Measurements from ENCODE around the gene FADS1. TPM values are rescaled to one million over a fixed set of nuclear protein-coding genes. Genes with fewer than 3 reads are reported as not detected.

Gene FADS1
- total and polyA plus RNA-seq, 8 donors = 1.8 to 56.5 (median 11.7) TPM; not detected in 1

DNA sequence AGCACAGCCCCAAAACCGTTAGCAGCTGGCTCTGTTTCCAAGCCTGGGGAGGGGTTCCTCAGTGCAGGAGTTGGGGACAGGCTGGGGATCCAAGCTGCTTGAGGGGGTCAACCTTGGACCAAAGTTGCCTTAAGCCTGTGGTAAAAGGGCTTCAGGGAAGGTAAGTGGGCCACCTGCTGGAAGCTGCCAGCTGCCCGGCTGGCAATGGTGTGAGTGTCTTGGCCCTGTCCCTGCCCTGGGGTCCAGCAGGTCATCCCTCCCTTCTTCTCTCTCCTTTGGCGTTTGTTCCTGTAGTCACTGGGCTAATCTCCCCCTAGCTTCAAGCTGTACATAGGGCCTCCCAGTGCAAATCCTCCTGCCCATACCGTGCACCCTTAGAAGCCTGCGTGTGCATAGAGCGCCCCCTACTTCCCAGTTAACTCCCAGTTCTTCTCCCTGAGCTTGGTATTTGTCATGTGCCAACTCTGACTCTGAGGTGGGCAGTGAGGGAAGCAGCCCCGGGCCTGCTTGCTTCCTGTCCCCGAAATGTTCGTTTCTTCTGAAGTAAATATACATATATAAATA is 28.8 kb downstream of the FADS1 start:
- DNase-seq = peak; percentile 72 to 91
- WGBS, 5 donors = 25 to 38% (median 31%) methylated on average over 8 to 9 of the region's 9 CpGs
- peak overlapping the region in 3 of 5 donors; percentile 18 to 25 (median 25) for H3K27ac ChIP-seq
- H3K36me3 ChIP-seq = peaks cover 64 to 75% (median 75%) of the 10 kb centered on the region in 4 donors
- no peak for TF ChIP-seq POLR2A (IDR thresholded peaks at IDR 0.05)
- no peak for TF ChIP-seq EP300 (IDR thresholded peaks at IDR 0.05)
- TF ChIP-seq, protein P1, sequence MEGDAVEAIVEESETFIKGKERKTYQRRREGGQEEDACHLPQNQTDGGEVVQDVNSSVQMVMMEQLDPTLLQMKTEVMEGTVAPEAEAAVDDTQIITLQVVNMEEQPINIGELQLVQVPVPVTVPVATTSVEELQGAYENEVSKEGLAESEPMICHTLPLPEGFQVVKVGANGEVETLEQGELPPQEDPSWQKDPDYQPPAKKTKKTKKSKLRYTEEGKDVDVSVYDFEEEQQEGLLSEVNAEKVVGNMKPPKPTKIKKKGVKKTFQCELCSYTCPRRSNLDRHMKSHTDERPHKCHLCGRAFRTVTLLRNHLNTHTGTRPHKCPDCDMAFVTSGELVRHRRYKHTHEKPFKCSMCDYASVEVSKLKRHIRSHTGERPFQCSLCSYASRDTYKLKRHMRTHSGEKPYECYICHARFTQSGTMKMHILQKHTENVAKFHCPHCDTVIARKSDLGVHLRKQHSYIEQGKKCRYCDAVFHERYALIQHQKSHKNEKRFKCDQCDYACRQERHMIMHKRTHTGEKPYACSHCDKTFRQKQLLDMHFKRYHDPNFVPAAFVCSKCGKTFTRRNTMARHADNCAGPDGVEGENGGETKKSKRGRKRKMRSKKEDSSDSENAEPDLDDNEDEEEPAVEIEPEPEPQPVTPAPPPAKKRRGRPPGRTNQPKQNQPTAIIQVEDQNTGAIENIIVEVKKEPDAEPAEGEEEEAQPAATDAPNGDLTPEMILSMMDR (IDR thresholded peaks at IDR 0.05) = peak in 5 of 7 experiments; percentile 36 to 90 (median 50)
- peak in 2 of 3 donors; percentile 22 to 65 for TF ChIP-seq POLR2AphosphoS5 (IDR thresholded peaks at IDR 0.05)
- H3K4me3 ChIP-seq = no peak overlapping the region
- intact Hi-C loops (cut with DNase I; ENCODE audit: low total_unique reads) = no loop called here
- peaks cover 11 to 48% (median 33%) of the 10 kb centered on the region in 4 donors for H3K4me1 ChIP-seq
- no peaks in the 10 kb centered on the region for H3K27me3 ChIP-seq
- no peaks in the 10 kb centered on the region for H3K9me3 ChIP-seq

GRCh38 chr11:61785837-61786402 is 30.9 kb downstream of the FADS1 start:
- peaks cover 3 to 35% (median 21%) of the 10 kb centered on the region in 4 donors for H3K4me1 ChIP-seq
- peak in 1 of 2 donors; percentile 8 for DNase-seq
- H3K36me3 ChIP-seq = peaks cover 66 to 96% (median 96%) of the 10 kb centered on the region in 4 donors
- no peaks in the 10 kb centered on the region for H3K9me3 ChIP-seq
- intact Hi-C loops (cut with DNase I; ENCODE audit: low total_unique reads) = no loop called here
- TF ChIP-seq EP300 (IDR thresholded peaks at IDR 0.05) (no peak), POLR2A (IDR thresholded peaks at IDR 0.05) (no peak), POLR2AphosphoS5 (IDR thresholded peaks at IDR 0.05) (no peak)
- TF ChIP-seq, protein P1 (IDR thresholded peaks at IDR 0.05) = no peak
- H3K27ac ChIP-seq = no peak overlapping the region
- H3K4me3 ChIP-seq = no peak overlapping the region
- WGBS, 5 donors = 66 to 80% (median 71%) methylated on average over 10 to 11 of the region's 11 CpGs
- H3K27me3 ChIP-seq = no peaks in the 10 kb centered on the region

GRCh38 chr11:61784506-61784805 is 32.3 kb downstream of the FADS1 start:
- TF ChIP-seq, protein P1 (IDR thresholded peaks at IDR 0.05) = no peak
- TF ChIP-seq POLR2AphosphoS5 (IDR thresholded peaks at IDR 0.05) = no peak
- no peak for TF ChIP-seq EP300 (IDR thresholded peaks at IDR 0.05)
- TF ChIP-seq POLR2A (IDR thresholded peaks at IDR 0.05) = no peak
- Histone ChIP-seq H3K4me1 (peaks cover 0 to 23% (median 9%) of the 10 kb centered on the region in 4 donors), H3K4me3 (no peak overlapping the region), H3K9me3 (no peaks in the 10 kb centered on the region), H3K36me3 (peaks cover 58 to 100% (median 100%) of the 10 kb centered on the region in 4 donors), H3K27ac (no peak overlapping the region), H3K27me3 (no peaks in the 10 kb centered on the region)
- intact Hi-C loops (cut with DNase I; ENCODE audit: low total_unique reads) = no loop called here
- 56 to 68% (median 61%) methylated on average over 7 of the region's 7 CpGs for WGBS, 5 donors
- no peak for DNase-seq

GRCh38 chr11:61783717-61784505 is 32.9 kb downstream of the FADS1 start:
- peaks cover 55 to 100% (median 100%) of the 10 kb centered on the region in 4 donors for H3K36me3 ChIP-seq
- H3K4me1 ChIP-seq = peaks cover 0 to 18% (median 6%) of the 10 kb centered on the region in 4 donors
- no peak overlapping the region for H3K4me3 ChIP-seq
- no peaks in the 10 kb centered on the region for H3K27me3 ChIP-seq
- no peak for DNase-seq
- H3K9me3 ChIP-seq = no peaks in the 10 kb centered on the region
- WGBS, 5 donors = 58 to 67% (median 64%) methylated on average over 6 to 13 of the region's 13 CpGs
- no peak for TF ChIP-seq POLR2A (IDR thresholded peaks at IDR 0.05)
- no peak for TF ChIP-seq POLR2AphosphoS5 (IDR thresholded peaks at IDR 0.05)
- no peak overlapping the region for H3K27ac ChIP-seq
- intact Hi-C loops (cut with DNase I; ENCODE audit: low total_unique reads) = no loop called here

All from stomach (tissue), 9 donors.